Glutamatergic neuron (in vitro differentiated cells): ENCODE data around the gene TOMM20. TPM values are rescaled to one million over a fixed set of nuclear protein-coding genes. Genes with fewer than 3 reads are reported as not detected.
"Not testable (repeated sequence)": the region's sequence is repeated elsewhere in the genome, so short reads cannot be mapped to it uniquely, and the experiment has no call there.

Experiments used
- DNase-seq: peaks from one replicate; pipeline ENCODE4 v3.0.0; 2022
- H3K27ac Mint-ChIP-seq: one replicate; pipeline ENCODE4 v1.8.0; 2020; ENCODE audit warnings: mild to moderate bottlenecking, mixed read lengths, inconsistent platforms; ENCODE audit not compliant: unreplicated experiment
- H3K27me3 Mint-ChIP-seq: one replicate; pipeline ENCODE4 v1.8.0; 2020; ENCODE audit warnings: mild to moderate bottlenecking, moderate library complexity, mixed read lengths, inconsistent platforms; ENCODE audit not compliant: unreplicated experiment
- H3K36me3 Mint-ChIP-seq: one replicate; pipeline ENCODE4 v1.8.0; 2020; ENCODE audit warnings: mild to moderate bottlenecking, mixed read lengths, inconsistent platforms; ENCODE audit not compliant: unreplicated experiment
- H3K4me1 Mint-ChIP-seq: one replicate; pipeline ENCODE4 v1.8.0; 2020; ENCODE audit warnings: mild to moderate bottlenecking, low read depth, mixed read lengths, inconsistent platforms; ENCODE audit not compliant: unreplicated experiment
- H3K4me3 Mint-ChIP-seq: one replicate; pipeline ENCODE4 v1.8.0; 2020; ENCODE audit warnings: mild to moderate bottlenecking, mixed read lengths, inconsistent platforms; ENCODE audit not compliant: unreplicated experiment
- H3K9me3 Mint-ChIP-seq: one replicate; pipeline ENCODE4 v1.8.0; 2020; ENCODE audit warnings: mild to moderate bottlenecking, moderate library complexity, mixed read lengths, inconsistent platforms; ENCODE audit not compliant: unreplicated experiment
- CTCF ChIP-seq: fragments of 200-600 bp; sonication (generic); IDR thresholded peaks from one replicate; pipeline ENCODE4 v1.5.0; 2021; ENCODE audit not compliant: partially characterized antibody, unreplicated experiment
- total RNA-seq: library from RNA; stranded (reverse); fragmentation: NEBNext Ultra II Directional; extraction: Animal tissue kit (Norgen Biotek cat#: 25700); gene quantifications from one replicate; pipeline ENCODE4 v1.2.1, GENCODE V29; 2021; ENCODE audit not compliant: unreplicated experiment

Gene TOMM20
- total RNA-seq, 1 donor from 2014 or later, result 166 TPM

- Mint-ChIP-seq H3K27me3 (peaks cover 9% of the 10 kb centered on the region), H3K4me3 (no peak overlapping the region), H3K36me3 (no peaks in the 10 kb centered on the region), H3K4me1 (peaks cover 11% of the 10 kb centered on the region), H3K27ac (no peak overlapping the region), H3K9me3 (peaks cover 3% of the 10 kb centered on the region)
- DNase-seq, result no peak
- no peak for TF ChIP-seq CTCF
These were observed 32.6 kb downstream of the TOMM20 start for GRCh38 chr1:235095938-235096562.

- Mint-ChIP-seq H3K27ac (peak overlapping the region; percentile 60), H3K27me3 (peaks cover 9% of the 10 kb centered on the region), H3K4me3 (peak overlapping the region; percentile 80), H3K4me1 (peaks cover 8% of the 10 kb centered on the region), H3K9me3 (peaks cover 2% of the 10 kb centered on the region), H3K36me3 (no peaks in the 10 kb centered on the region)
- TF ChIP-seq CTCF, result peak; percentile 83
- peak; percentile 88 for DNase-seq
These were observed 34.7 kb downstream of the TOMM20 start for GRCh38 chr1:235093696-235094592.

DNA sequence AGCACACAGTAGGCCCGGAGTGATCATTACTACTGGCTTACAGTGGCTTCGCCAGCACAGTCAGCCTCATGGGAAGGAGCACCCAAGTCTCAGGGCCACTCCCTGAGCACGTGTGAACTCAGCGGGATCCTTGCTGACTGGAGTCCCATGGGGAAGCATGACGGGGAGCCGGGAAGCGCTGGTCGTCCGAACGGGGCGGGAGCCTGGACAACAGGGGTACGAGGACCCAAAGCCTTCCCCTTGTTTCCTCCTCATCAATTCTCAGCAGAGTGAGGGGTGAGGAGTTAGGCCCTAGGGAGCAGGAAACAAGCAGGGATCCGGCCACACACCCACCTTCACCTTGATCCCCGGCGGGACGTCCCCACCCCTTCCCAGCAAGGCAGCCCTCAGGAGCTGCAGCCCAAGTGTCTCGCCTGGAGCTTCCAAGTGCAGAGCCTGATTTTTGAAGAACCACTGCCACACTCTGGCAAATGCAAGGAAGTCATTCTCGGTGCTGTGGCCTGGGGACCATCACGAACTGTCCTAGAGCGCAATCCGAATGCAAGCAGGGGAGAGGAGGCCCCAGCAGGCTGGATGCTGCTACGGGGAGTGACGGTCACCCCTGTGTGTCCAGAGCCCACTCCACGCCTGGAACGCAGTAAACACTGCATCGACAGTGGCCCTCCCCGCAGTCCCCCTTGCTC, 35.5 kb downstream of the TOMM20 start:
- Mint-ChIP-seq H3K36me3 (no peaks in the 10 kb centered on the region), H3K27me3 (peaks cover 8% of the 10 kb centered on the region), H3K9me3 (peaks cover 2% of the 10 kb centered on the region), H3K4me1 (peaks cover 8% of the 10 kb centered on the region), H3K27ac (no peak overlapping the region), H3K4me3 (peak overlapping the region; percentile 80)
- peak; percentile 45 for DNase-seq
- no peak for TF ChIP-seq CTCF

DNA sequence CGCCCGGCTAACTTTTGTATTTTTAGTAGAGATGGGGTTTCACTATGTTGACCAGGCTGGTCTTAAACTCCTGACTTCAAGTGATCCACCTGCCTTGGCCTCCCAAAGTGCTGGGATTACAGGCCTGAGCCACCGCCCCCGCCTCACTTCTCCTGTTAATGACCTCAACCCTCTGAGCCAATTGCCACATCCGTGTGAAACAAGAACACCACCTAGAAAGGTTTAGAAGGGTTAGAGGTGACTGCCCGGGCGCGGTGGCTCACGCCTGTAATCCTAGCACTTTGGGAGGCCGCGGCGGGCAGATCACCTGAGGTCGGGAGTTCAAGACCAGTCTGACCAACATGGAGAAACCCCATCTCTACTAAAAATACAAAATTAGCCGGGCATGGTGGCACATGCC, 36.2 kb downstream of the TOMM20 start:
- H3K4me1 Mint-ChIP-seq, H3K27me3 Mint-ChIP-seq, H3K36me3 Mint-ChIP-seq, H3K4me3 Mint-ChIP-seq, DNase-seq, H3K27ac Mint-ChIP-seq, H3K9me3 Mint-ChIP-seq: not testable (repeated sequence)

DNA sequence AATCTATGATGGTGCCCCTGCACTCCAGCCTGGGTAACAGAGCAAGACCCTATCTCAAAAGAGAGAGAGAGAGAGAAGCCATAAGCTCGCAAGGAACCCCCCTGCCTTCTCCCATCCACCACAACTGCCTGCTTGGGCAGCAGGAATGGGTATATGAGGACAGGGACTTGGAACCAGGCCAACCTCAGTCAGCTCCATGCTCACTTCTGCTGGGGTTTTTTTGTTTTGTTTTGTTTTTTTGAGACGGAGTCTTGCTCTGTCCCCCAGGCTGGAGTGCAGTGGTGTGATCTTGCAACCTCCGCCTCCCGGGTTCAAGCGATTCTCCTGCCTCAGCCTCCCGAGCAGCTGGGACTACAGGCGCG, 36.6 kb downstream of the TOMM20 start:
- not testable (repeated sequence) for H3K9me3 Mint-ChIP-seq, DNase-seq, H3K4me3 Mint-ChIP-seq, H3K27me3 Mint-ChIP-seq, H3K27ac Mint-ChIP-seq, H3K4me1 Mint-ChIP-seq, H3K36me3 Mint-ChIP-seq

- H3K4me1 Mint-ChIP-seq, DNase-seq, H3K27ac Mint-ChIP-seq, H3K27me3 Mint-ChIP-seq, H3K9me3 Mint-ChIP-seq, H3K36me3 Mint-ChIP-seq, H3K4me3 Mint-ChIP-seq: not testable (repeated sequence)
These were observed 37.2 kb downstream of the TOMM20 start for GRCh38 chr1:235091319-235092044.
